Right renal cortex interstitium (tissue), 3 donors: Measurements from ENCODE around the gene SLC35C1. TPM values are rescaled to one million over a fixed set of nuclear protein-coding genes. Genes with fewer than 3 reads are reported as not detected.

Experiments used
- DNase-seq, 3 donors: peaks; one replicate each; pipeline ENCODE4 v3.0.0-alpha.2; 2013; ENCODE audit warnings: low read depth in 3 of 3, low spot score in 2 of 3
- polyA plus RNA-seq, 3 donors: library from polyadenylated mRNA; unstranded; fragments of 120-200 nt; gene quantifications; one replicate each; pipeline ENCODE4 v1.2.1, GENCODE V29; 2013; ENCODE audit not compliant: insufficient read length in 3 of 3

Gene SLC35C1
- polyA plus RNA-seq, 3 donors: 6.1 to 8.3 (median 6.6) TPM

- DNase-seq: no peak
Measured at GRCh38 chr11:45860764-45861510, 56.0 kb downstream of the SLC35C1 start.

Other genes starting within 250 kb of the SLC35C1 start
- gene CHST1, start 139.5 kb upstream of the SLC35C1 start, polyA plus RNA-seq: 1 to 10 TPM; 6.3 to 7.5 (median 7.2) TPM
- 10 to 100 TPM; 25.2 to 28.8 (median 27.9) TPM for gene CRY2, start 42.3 kb downstream of the SLC35C1 start, polyA plus RNA-seq
- gene MAPK8IP1, start 80.5 kb downstream of the SLC35C1 start, polyA plus RNA-seq: 1 to 10 TPM; 8.3 to 8.8 (median 8.4) TPM
- gene FREY1, start 102.1 kb downstream of the SLC35C1 start, polyA plus RNA-seq: under 1 TPM; 0.32 to 0.45 (median 0.32) TPM
- 10 to 100 TPM; 13.5 to 20.9 (median 16.1) TPM for gene PEX16, start 112.7 kb downstream of the SLC35C1 start, polyA plus RNA-seq
- 10 to 100 TPM; 15.6 to 18.9 (median 17.1) TPM for gene LARGE2, start 117.5 kb downstream of the SLC35C1 start, polyA plus RNA-seq